Globus pallidus (tissue), 1 donor: ENCODE data around the gene ATP10D.
"Not testable (repeated sequence)": the region's sequence is repeated elsewhere in the genome, so short reads cannot be mapped to it uniquely, and the experiment has no call there.

ENCODE experiments used
- DNase-seq: peaks from one replicate; pipeline ENCODE4 v3.0.0-alpha.2; 2015; ENCODE audit warnings: low spot score

The ATP10D gene

DNA sequence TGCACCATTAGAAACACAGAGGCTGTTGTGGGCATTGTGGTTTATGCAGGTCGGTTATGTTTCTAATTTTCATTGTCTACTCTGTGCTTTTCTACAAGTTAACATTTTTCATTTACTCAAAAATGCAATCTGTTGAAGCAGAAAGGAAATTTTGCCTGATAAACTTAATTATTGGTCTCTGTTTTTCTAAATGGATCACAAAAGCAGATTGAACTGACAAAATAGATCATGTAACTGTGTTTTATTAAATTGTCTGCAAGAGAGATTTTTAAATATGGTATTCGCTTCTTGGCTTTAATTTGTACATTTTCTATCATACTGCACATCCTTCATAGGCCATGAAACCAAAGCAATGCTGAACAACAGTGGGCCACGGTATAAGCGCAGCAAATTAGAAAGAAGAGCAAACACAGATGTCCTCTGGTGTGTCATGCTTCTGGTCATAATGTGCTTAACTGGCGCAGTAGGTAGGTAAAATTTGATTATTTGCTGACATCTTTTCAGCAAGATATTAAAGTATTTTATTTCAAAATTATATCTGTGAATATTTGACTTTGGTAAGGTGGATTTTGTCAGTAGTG is 50.6 kb downstream of the ATP10D start:
- DNase-seq = no peak

DNA sequence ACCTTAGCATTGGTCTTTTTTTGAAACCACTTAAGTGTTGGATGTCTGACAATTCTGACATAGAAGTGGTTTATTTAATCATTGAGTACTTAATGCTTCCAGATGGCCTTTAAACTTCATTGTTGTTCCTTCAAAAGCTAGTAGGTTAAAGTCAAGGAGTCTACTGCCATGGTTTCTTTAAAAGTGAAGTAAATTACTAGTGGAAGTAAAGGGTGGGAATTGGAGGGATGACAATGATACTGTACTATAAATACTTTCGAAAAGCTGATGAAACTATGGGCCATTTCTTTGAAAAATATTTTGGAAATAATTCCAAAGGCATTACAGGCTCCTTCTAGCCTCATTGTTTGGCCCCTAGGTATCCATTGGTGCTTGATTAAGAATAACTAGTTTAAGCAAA is 51.9 kb downstream of the ATP10D start:
- DNase-seq = no peak

- no peak for DNase-seq
Observed at GRCh38 chr4:47538111-47538824, 53.2 kb downstream of the ATP10D start.

- DNase-seq = no peak
Observed at GRCh38 chr4:47538825-47539154, 53.7 kb downstream of the ATP10D start.

DNA sequence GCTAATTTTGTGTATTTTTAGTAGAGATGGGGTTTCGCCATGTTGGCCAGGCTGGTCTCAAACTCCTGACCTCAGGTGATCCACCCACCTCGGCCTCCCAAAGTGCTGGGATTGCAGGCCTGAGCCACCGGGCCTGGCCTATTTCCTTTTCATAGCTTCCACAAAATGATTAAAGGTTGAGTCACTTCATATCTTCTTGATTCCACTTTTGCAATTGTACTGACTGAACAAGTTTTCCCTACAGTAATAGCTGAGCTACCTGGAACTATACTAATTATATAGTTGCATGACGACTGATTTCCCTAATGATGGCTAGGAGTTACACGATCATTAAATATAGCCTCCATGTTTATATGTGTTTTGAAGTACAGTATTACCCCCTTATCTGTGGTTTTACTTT is 57.6 kb downstream of the ATP10D start:
- not testable (repeated sequence) for DNase-seq

DNA sequence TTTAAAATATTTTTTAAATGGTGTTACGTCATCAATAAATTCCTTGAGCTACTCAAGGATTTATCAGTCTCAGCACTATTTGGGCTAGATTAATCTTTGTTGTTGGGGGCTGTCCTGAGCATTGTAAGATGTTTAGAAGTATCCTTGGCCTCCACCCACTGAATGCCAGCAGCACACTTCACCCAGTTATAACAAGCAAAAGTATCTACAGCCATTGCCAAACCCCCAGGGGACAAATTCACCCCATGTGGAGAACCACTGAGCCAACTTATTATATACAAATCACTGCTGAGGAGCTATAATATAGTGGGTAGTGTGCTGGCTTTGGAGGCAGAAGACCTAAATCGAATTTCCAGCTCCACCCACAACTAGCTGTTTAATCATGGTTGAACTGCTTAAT is 58.3 kb downstream of the ATP10D start:
- no peak for DNase-seq

DNA sequence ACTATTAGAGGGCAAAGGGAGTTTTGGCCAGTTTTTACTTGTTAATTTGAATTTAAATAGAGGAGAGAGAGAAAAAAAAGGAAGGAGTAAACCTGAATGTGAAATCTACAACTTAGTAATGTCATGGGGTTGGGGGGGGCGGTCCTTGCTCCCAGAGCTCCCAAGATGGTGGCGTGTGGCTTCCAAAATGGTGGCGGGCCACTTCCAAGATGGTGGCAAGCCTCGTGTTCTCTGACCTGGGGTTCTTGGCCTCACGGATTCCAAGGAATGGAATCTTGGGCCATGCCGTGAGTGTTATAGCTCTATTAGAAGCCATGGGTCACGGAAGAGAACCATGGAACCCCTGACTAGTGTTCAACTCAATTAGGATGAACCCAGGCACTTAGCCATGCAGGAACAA is 65.3 kb downstream of the ATP10D start:
- DNase-seq = not testable (repeated sequence)

GRCh38 chr4:47550899-47551548 is 65.9 kb downstream of the ATP10D start:
- no peak for DNase-seq

DNA sequence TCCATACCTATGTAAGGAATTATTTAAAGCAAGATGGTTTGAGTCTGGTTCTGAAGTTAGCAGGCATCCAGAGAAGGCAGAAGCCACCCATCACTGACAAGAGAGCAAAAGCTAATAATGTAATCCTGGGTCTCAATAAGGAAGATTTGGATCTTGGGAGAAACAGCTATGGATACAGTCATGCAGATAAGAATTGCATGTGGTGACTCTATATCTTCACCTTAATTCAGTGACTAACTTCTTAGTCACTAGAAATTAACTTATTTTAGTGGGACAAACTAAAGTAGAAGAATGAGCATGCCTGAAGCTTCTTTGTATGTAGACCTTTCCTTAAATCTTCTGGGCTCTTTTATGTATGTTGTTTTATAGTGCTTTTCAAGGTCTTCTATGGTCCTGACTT is 66.6 kb downstream of the ATP10D start:
- DNase-seq = no peak

GRCh38 chr4:47553329-47554125 is 68.5 kb downstream of the ATP10D start:
- DNase-seq = no peak

DNA sequence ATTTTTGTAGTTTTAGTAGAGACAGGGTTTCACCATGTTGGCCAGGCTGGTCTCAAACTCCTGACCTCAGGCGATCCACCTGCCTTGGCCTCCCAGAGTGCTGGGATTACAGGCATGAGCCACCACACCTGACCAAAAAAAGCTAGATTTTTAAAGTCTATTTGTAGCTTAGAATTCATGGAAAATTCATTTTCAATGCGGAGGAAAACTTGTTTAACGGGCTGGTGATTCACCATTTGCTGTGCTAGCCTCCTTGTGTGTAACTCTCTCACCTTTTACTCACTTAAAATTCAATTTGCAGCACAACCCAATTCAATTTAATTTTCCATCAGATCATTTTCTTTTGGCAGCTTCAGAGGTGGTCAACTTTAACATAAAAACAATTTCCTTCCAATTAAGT is 70.8 kb downstream of the ATP10D start:
- DNase-seq = not testable (repeated sequence)

DNA sequence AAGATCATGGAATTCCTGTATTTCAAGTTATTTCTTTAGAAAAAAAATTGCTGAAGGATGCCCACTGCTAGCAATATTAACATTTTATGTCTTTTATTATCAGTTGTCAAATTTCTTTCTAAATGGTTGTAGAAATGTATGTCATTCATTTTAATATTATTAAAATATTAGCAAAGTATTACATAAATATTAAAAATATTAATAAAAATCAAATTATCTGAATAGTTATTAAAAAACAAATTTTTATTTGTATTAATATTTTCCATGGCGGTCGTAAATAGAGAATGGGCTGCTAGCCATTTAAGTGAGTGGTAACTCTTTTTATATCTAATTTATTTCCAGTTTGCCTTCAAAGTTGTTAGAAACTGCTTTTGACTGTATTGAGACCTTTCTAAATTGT is 72.2 kb downstream of the ATP10D start:
- DNase-seq = no peak

GRCh38 chr4:47560682-47561081 is 75.6 kb downstream of the ATP10D start:
- no peak for DNase-seq

GRCh38 chr4:47561331-47561730 is 76.3 kb downstream of the ATP10D start:
- DNase-seq = no peak

DNA sequence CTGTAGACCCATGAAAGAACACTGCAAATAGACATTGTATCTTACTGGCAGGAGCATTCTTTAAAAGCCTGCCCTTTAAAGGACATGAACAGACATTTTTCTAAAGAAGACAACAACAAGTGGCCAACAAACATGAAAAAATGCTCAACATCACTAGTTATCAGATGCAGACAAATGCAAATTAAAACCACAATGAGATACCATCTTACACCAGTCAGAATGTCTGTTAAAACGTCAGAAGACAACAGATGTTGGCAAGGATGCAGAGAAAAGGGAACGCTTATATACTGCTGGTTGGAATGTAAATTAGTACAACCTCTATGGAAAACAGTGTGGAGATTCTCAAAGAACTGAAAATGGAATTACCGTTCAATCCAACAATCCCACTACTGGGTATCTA is 77.2 kb downstream of the ATP10D start:
- DNase-seq = no peak

DNA sequence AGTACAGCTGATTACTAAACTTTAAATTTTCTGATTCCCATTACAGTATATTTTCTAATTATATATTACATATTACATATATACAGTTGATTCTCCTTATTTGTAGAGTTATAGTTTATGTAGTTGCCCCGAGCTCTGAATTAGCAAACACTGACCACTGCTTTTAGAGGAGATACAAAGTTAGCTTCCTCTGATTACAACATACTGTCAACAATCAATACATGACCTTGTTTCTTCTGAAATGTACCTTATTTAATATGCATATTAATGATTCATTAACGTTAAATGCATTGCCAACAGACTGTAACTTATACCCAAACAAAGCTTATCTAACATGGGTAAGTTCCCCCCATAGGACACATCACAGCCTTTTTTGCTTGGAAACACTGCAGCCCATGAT is 81.5 kb downstream of the ATP10D start:
- DNase-seq = no peak

- DNase-seq = no peak
Observed at GRCh38 chr4:47566969-47567368, 81.9 kb downstream of the ATP10D start.

GRCh38 chr4:47567511-47567910 is 82.4 kb downstream of the ATP10D start:
- DNase-seq = no peak

DNA sequence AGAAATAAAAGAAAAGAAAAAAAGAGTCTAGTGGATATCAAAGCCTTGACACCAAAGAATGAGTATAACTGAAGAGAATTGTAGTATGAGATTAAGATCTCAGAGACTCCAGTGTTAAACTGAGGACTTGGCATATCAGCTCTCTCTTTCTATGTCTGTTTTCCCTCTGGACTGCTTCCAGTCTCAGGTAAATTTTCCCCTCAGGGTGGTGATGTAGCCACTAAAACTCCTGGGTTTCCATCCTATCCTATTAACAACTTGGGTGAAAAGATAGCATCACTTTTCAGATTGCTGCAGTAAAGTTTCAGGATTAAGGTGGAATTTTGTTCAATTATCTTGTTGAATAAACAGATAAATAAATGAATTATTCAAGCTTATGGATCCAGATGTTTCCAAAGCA is 85.7 kb downstream of the ATP10D start:
- no peak for DNase-seq

DNA sequence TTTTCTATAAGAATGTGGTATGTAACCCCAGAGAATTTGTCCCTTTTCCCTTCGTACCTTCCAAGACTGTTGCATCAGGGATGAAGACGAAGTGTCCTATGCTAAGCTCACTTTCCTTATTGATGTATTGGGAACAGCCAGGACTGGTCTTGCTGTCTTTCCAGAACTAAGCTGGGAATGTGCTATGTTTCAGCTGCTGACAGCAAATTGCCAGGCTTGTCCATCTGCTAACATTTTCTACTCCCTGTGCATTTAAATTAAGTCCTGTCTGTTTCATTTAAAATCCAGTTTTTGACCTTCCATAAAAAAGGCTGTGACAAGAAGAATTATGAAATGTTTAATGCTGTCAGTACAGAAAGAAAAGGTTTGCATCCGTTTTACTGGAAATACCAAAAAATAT is 87.9 kb downstream of the ATP10D start:
- no peak for DNase-seq

DNA sequence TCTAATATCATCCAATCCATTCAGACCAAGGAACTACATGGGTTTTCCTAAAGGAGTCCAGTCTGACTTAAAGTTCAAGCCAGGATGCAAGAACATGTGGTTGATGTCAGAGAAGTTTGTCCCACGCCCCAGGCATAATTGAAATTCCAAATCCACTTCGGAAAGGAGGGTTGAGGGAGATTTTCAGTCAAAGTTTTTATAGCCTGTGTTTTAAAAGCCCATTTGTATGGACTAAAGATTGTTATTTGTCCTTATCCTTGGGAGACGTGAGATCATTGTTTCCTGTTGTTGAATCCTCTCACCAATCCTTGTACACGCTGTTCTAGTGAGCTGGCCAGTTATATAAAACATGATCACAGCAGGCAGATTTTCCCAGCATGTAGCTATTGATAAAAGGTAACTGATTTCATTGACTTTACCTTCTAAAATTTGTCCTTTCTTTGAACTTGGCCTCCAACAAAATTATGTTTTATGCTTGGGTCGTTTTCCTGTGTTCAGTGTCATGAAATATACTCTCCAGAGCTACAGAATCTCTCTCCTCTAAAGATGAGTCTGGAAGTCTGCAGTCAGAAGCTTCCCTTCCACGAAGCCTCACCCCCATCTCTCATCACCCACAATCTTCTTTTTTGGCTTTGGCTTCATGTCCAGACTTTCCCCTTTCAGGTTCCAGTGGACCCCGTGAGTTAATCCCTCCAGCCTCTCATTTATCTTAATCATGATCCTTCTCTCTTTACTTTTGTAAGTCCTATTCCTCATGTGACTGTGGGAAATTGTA is 92.9 kb downstream of the ATP10D start:
- no peak for DNase-seq

- no peak for DNase-seq
Observed at GRCh38 chr4:47579235-47579634, 94.2 kb downstream of the ATP10D start.
